ENCODE measurements around the gene FRMD4A. TPM values are rescaled to one million over a fixed set of nuclear protein-coding genes. Genes with fewer than 3 reads are reported as not detected.

Gene FRMD4A
- total and polyA plus RNA-seq, 2 of the 4 experiments (the other 2 are of a cell fraction) = 30.3 to 68.8 TPM

- H4K8ac ChIP-seq (ENCODE audit: low read depth in 2 of 2, low read length in 2 of 2) = peak overlapping the region; percentile 5 to 59; a peak in 2 of 4 replicates
- H3K27ac ChIP-seq (ENCODE audit: insufficient read depth, low read length) = no peak overlapping the region
- H3K4me3 ChIP-seq (ENCODE audit: insufficient read depth, low read depth, low read length) = no peak overlapping the region
- POLR2A ChIA-PET (ENCODE audit: unreplicated experiment) = interaction anchor here (0.6 to 1.4 kb wide), 5 partner anchors 11 to 396 kb away, joined by 3 to 28 read pairs (median 4); no protein-coding TSS in a partner anchor
- CTCF ChIA-PET = no interaction called here
- H2BK120ac ChIP-seq (ENCODE audit: low read depth, low read length) = peak overlapping the region; percentile 41; the same call in 1 of the 2 replicates
- peak overlapping the region; percentile 31; the same call in 1 of the 2 replicates for H3K56ac ChIP-seq (ENCODE audit: extremely low read depth, insufficient read depth, low read length)
- no peak overlapping the region for H2AK9ac ChIP-seq (replicated peaks; ENCODE audit: low read depth, low read length, poor library complexity)
- peak overlapping the region; percentile 41; the same call in 1 of the 2 replicates for H3K9ac ChIP-seq (ENCODE audit: low read depth, low read length)
- H3K4ac ChIP-seq (ENCODE audit: low read depth, low read length) = no peak overlapping the region
- WGBS, 2 experiments (ENCODE audit: extremely low coverage in 2 of 2, insufficient read length in 1 of 2) = no CpG with 5 or more reads among the region's 11 CpGs
- intact Hi-C loops (cut with micrococcal nuclease) = loop anchor here (2.0 kb wide), 1 partner anchor 398 kb away; no protein-coding TSS in a partner anchor
- peaks cover 32% of the 10 kb centered on the region for H3K27me3 ChIP-seq (ENCODE audit: control insufficient read depth, insufficient read depth, low read length)
- dilution Hi-C loops (cut with HindIII; ENCODE audit: low sequenced_read_pairs, unreplicated experiment) = no loop called here
- no TSS peak for BruUV-seq (replicated peaks)
- peak overlapping the region; percentile 95; the same call in 1 of the 2 replicates for H4K5ac ChIP-seq (ENCODE audit: low read depth, low read length)
- peak overlapping the region; percentile 78; the same call in 1 of the 2 replicates for H3K4me2 ChIP-seq (ENCODE audit: low read depth, low read length)
- TF ChIP-seq BHLHE40 (IDR thresholded peaks at IDR 0.05; ENCODE audit: low read depth, low read length) (no peak), POLR2A (IDR thresholded peaks at IDR 0.05; ENCODE audit: low read depth, low read length) (no peak), CEBPB (IDR thresholded peaks at IDR 0.05; ENCODE audit: low read depth, low read length) (peak; percentile 59; the same call in 1 of the 2 replicates), CTCF (conservative IDR thresholded peaks at IDR 0.05; ENCODE audit: low read depth, low read length) (no peak), CHD1 (IDR thresholded peaks at IDR 0.05; ENCODE audit: low read depth, low read length) (no peak), RCOR1 (IDR thresholded peaks at IDR 0.05; ENCODE audit: insufficient replicate concordance, low read length) (no peak), ELK1 (IDR thresholded peaks at IDR 0.05; ENCODE audit: borderline replicate concordance, low read depth, low read length) (no peak), FOS (IDR thresholded peaks at IDR 0.05; ENCODE audit: low read depth, low read length) (no peak)
- peak overlapping the region; percentile 51; the same call in 1 of the 3 replicates for H2BK15ac ChIP-seq (ENCODE audit: low read depth, low read length)
- in situ Hi-C loops (cut with MboI; ENCODE audit: low sequenced_read_pairs) = loop anchor here (25.0 kb wide), 1 partner anchor 627 kb away; no protein-coding TSS in a partner anchor
- no peaks in the 10 kb centered on the region for H4K20me1 ChIP-seq (ENCODE audit: insufficient read depth, low read length)
- H2BK5ac ChIP-seq (ENCODE audit: low read depth, low read length, poor library complexity, severe bottlenecking) = peak overlapping the region; percentile 88
- no peak overlapping the region for H3K14ac ChIP-seq (replicated peaks; ENCODE audit: low read depth, low read length)
- H3K9me1 ChIP-seq (ENCODE audit: insufficient read depth, low read length) = peaks cover 3% of the 10 kb centered on the region
- H3K9me3 ChIP-seq (ENCODE audit: control insufficient read depth, insufficient read depth, low read length) = peaks cover 3% of the 10 kb centered on the region
- peak overlapping the region; percentile 49; the same call in 1 of the 2 replicates for H4K91ac ChIP-seq (ENCODE audit: insufficient read depth, low read depth, low read length)
- H3K36me3 ChIP-seq (ENCODE audit: control insufficient read depth, insufficient read depth, low read length) = no peaks in the 10 kb centered on the region
- H3K18ac ChIP-seq (ENCODE audit: low read depth, low read length) = peak overlapping the region; percentile 92; the same call in 1 of the 2 replicates
- H2AK5ac ChIP-seq (ENCODE audit: low read depth, low read length) = no peak overlapping the region
- no peaks in the 10 kb centered on the region for H3K79me1 ChIP-seq (ENCODE audit: low read depth in 1 of 2, low read length in 2 of 2)
- no peak overlapping the region for H3K23ac ChIP-seq (ENCODE audit: low read depth, low read length)
- H2BK20ac ChIP-seq (ENCODE audit: low read depth, low read length) = peak overlapping the region; percentile 20
- peak; percentile 32 for DNase-seq
- peak; percentile 48 for ATAC-seq (ENCODE audit: low read depth)
- no peak overlapping the region for H2AFZ ChIP-seq (replicated peaks; ENCODE audit: low read length, poor library complexity)
- peaks cover 2% of the 10 kb centered on the region; the same call in 1 of the 2 replicates for H3K4me1 ChIP-seq (ENCODE audit: control insufficient read depth, insufficient read depth, low read length)
Measured at GRCh38 chr10:14184841-14185315, 145.8 kb downstream of the FRMD4A start.

Data from IMR-90 (cell line).